ENCODE data around the gene ITPKB.

DNA sequence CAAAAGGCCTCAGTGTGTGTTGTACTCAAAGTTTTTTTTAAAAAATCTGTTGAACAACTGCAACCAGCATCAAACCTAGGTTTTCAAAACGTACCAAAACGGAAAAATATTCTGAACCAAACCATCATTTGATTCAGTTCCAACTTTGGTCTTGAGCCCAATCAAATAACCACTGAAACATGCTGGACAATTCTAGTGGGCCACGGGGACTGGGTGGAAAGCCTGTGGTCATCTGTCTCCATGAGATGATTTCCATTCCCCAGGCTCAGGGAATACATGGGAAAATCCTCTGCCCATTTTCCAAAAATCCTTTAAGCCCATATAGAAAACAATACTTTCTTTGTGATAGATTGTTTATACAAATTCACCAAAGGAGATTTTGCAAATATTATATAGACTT is 22.5 kb downstream of the ITPKB start:
- TF ChIP-seq, protein P1, sequence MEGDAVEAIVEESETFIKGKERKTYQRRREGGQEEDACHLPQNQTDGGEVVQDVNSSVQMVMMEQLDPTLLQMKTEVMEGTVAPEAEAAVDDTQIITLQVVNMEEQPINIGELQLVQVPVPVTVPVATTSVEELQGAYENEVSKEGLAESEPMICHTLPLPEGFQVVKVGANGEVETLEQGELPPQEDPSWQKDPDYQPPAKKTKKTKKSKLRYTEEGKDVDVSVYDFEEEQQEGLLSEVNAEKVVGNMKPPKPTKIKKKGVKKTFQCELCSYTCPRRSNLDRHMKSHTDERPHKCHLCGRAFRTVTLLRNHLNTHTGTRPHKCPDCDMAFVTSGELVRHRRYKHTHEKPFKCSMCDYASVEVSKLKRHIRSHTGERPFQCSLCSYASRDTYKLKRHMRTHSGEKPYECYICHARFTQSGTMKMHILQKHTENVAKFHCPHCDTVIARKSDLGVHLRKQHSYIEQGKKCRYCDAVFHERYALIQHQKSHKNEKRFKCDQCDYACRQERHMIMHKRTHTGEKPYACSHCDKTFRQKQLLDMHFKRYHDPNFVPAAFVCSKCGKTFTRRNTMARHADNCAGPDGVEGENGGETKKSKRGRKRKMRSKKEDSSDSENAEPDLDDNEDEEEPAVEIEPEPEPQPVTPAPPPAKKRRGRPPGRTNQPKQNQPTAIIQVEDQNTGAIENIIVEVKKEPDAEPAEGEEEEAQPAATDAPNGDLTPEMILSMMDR (IDR thresholded peaks at IDR 0.05) = no peak
- TF ChIP-seq POLR2A (IDR thresholded peaks at IDR 0.05) = no peak

Measured in heart left ventricle (tissue), 13 donors.